ENCODE data around the gene PCCA. TPM values are rescaled to one million over a fixed set of nuclear protein-coding genes. Genes with fewer than 3 reads are reported as not detected.

PCCA gene
- total RNA-seq, 1 donor from 2014 or later = 3.6 TPM

DNA sequence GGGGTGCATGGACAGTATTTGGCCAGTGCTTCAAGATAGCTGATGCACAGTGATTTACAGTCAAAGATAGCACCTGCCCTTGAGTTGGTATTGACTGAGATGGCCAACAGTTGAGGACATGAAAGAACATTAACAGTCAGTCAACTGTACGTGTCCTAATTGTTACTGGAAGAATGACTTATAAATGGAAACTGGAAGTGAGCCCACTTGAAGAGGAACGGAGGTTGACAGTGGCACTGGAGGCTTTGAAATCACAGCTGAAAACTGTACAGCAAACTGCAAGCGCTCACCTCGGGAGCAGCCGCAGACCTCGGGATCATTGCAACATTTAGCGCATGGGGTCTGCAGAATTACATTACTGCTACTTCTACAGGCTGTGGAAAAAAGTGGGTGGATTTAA is 422.6 kb downstream of the PCCA start:
- intact Hi-C loops (cut with DNase I) = loop anchor here (5.0 kb wide), 1 partner anchor 594 kb away; no protein-coding TSS in a partner anchor
- no peaks in the 10 kb centered on the region for H3K9me3 ChIP-seq
- no peaks in the 10 kb centered on the region for H3K4me1 ChIP-seq
- H3K36me3 ChIP-seq = no peaks in the 10 kb centered on the region
- no peak overlapping the region for H3K4me3 ChIP-seq
- H3K27me3 ChIP-seq = no peaks in the 10 kb centered on the region
- TF ChIP-seq, protein P1, sequence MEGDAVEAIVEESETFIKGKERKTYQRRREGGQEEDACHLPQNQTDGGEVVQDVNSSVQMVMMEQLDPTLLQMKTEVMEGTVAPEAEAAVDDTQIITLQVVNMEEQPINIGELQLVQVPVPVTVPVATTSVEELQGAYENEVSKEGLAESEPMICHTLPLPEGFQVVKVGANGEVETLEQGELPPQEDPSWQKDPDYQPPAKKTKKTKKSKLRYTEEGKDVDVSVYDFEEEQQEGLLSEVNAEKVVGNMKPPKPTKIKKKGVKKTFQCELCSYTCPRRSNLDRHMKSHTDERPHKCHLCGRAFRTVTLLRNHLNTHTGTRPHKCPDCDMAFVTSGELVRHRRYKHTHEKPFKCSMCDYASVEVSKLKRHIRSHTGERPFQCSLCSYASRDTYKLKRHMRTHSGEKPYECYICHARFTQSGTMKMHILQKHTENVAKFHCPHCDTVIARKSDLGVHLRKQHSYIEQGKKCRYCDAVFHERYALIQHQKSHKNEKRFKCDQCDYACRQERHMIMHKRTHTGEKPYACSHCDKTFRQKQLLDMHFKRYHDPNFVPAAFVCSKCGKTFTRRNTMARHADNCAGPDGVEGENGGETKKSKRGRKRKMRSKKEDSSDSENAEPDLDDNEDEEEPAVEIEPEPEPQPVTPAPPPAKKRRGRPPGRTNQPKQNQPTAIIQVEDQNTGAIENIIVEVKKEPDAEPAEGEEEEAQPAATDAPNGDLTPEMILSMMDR (IDR thresholded peaks at IDR 0.05) = no peak
- no peak overlapping the region for H3K27ac ChIP-seq
- no peak for DNase-seq (ENCODE audit: low spot score in 2 of 2)

DNA sequence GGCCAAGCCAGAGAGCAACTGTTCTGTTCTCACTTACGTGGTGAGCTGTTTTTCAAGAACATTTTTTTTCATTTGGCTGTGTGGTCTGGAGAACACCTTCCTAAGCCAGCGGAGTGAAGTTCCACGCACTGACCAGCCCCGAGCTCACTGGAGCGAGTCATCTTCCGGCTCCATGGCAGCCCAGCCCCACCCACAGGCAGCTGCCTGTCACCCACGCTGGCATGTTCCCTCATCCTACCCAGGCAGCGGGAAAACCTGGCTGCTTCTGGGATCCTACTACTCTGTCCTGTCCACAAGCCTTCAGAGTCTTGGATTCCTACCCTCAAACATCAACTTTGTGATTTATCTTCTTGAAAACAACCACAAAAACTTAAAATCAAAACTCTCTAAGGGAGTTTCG is 423.5 kb downstream of the PCCA start:
- Histone ChIP-seq H3K27me3 (no peaks in the 10 kb centered on the region), H3K4me1 (no peaks in the 10 kb centered on the region), H3K4me3 (no peak overlapping the region), H3K36me3 (no peaks in the 10 kb centered on the region), H3K9me3 (no peaks in the 10 kb centered on the region), H3K27ac (no peak overlapping the region)
- TF ChIP-seq, protein P1 (IDR thresholded peaks at IDR 0.05) = no peak
- no peak for DNase-seq (ENCODE audit: low spot score in 2 of 2)
- intact Hi-C loops (cut with DNase I) = loop anchor here (5.0 kb wide), 1 partner anchor 595 kb away; no protein-coding TSS in a partner anchor

DNA sequence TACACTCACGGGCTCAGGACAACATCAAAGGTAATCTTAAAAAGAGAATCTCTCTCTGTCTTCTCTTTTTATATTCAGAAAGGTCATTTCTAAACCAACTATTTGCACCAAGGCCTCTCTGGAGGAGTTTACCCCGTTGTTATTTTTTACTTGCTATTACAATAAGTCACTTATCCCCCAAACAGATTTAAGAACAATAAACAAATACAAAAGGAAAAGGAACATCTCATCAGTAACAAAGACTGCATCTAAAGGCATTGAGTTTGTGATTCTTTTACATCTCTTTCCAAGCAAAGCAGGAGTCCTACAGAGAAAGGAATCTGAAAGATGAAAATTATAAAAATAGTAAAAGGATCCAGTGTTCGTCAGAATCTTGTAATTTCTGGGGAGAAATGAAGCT is 424.3 kb downstream of the PCCA start:
- Histone ChIP-seq H3K4me1 (no peaks in the 10 kb centered on the region), H3K36me3 (no peaks in the 10 kb centered on the region), H3K9me3 (no peaks in the 10 kb centered on the region), H3K27ac (no peak overlapping the region), H3K4me3 (no peak overlapping the region), H3K27me3 (no peaks in the 10 kb centered on the region)
- TF ChIP-seq, protein P1 (IDR thresholded peaks at IDR 0.05) = no peak
- DNase-seq (ENCODE audit: low spot score in 2 of 2) = no peak
- intact Hi-C loops (cut with DNase I) = loop anchor here (5.0 kb wide), 1 partner anchor 596 kb away; no protein-coding TSS in a partner anchor

DNA sequence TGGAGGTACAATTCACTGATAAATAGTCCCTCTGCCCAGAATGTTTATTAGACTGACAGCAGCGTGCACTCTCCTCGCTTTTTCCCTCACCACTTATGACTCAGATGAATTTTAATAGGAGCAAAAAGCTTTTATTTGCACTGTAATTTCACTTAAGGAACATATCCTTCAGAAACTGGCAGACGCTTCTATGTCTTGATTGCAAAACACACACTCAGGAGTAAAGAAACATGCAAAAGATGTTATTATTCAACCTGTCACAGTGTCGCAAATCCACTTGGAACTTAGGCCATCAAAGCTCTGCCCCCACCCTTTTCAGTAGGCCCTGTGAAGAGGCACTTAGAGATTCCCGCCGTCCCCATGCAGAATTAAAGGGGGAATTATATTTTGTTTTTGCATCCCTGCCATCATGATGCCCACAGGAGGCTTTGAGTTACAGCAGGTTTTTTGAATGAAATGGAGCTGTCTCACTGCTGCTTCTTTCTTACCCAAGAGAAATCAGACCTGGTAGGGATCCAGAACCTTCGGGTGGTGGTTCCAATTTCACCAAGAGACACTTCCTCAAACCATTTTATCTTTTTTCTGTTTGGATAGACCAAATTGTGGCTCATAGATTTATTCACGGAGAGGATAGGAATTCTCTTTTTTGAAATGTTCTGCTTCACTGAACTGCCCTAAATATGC is 425.2 kb downstream of the PCCA start:
- H3K27ac ChIP-seq = no peak overlapping the region

DNA sequence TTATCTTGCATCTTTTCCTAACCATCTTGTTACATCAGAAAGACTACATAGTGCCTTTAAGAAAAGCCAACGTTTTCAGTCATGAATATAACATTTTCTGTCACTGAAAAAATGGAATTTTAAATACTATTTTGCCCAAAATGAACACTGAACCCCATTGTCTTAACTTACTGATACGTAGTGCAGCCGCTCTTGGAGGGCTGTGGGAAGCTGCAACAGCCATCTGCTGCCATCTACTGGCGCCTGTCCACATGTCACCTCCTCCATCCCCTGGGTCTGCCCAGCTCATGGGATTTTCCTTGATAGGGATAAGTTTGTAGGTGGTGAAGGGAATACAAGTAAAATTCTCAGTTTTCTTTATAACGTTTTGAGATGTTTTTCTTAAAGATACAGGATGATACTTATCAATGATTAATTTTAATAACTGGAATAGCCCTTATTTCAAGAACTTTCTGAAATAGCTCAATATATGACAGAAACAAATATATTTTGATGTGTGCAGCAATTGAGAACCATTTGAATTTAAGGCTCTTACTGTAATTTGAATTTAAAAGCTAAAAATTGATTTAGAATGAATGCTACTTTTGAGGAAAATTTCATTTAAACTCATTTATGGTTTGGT is 426.0 kb downstream of the PCCA start:
- TF ChIP-seq, protein P1 (IDR thresholded peaks at IDR 0.05) = peak; percentile 59 to 90 (median 88)
- no peaks in the 10 kb centered on the region for H3K4me1 ChIP-seq
- H3K4me3 ChIP-seq = no peak overlapping the region
- peak in 1 of 2 donors; percentile 81 for DNase-seq (ENCODE audit: low spot score in 2 of 2)
- no peaks in the 10 kb centered on the region for H3K36me3 ChIP-seq
- H3K27ac ChIP-seq = no peak overlapping the region
- intact Hi-C loops (cut with DNase I) = loop anchor here (1.0 to 5.0 kb wide), 2 partner anchors 598 to 859 kb away; no protein-coding TSS in a partner anchor
- H3K9me3 ChIP-seq = no peaks in the 10 kb centered on the region
- H3K27me3 ChIP-seq = no peaks in the 10 kb centered on the region

More for the DNA sequence above, 425.2 kb downstream of the PCCA start:
- Histone ChIP-seq H3K27me3 (no peaks in the 10 kb centered on the region), H3K36me3 (no peaks in the 10 kb centered on the region), H3K4me3 (no peak overlapping the region), H3K9me3 (no peaks in the 10 kb centered on the region), H3K4me1 (no peaks in the 10 kb centered on the region)
- TF ChIP-seq, protein P1 (IDR thresholded peaks at IDR 0.05) = no peak
- intact Hi-C loops (cut with DNase I) = loop anchor here (5.0 kb wide), 1 partner anchor 597 kb away; no protein-coding TSS in a partner anchor
- no peak for DNase-seq (ENCODE audit: low spot score in 2 of 2)
